H1 (cell line): ENCODE data around the gene SASH3.

ENCODE experiments used
- CHD2 ChIP-seq: IDR thresholded peaks from 2 replicates; pipeline ENCODE4 v1.6.1; 2012; ENCODE audit warnings: low read length, improper control_type of control experiment
- CTCF ChIP-seq, 3 experiments: IDR thresholded peaks; 1 replicate in 2 of 3; 2 replicates in 1 of 3; pipeline versions ENCODE4 v1.5.1 to v1.6.1; 2011; ENCODE audit warnings: low read length in 3 of 3, mild to moderate bottlenecking in 3 of 3, inconsistent platforms in 2 of 3, low read depth in 1 of 3, moderate library complexity in 1 of 3; ENCODE audit not compliant: insufficient read depth in 1 of 3; ENCODE audit errors: control extremely low read depth in 1 of 3
- EZH2 ChIP-seq: fragments of 200-600 bp; sonication (generic); IDR thresholded peaks from 2 replicates; pipeline ENCODE4 v1.7.1; 2012; ENCODE audit warnings: low read depth, mild to moderate bottlenecking, moderate library complexity, low read length, inconsistent platforms; ENCODE audit not compliant: severe bottlenecking
- JUND ChIP-seq: IDR thresholded peaks from 2 replicates; pipeline ENCODE4 v1.6.1; 2011; ENCODE audit warnings: mild to moderate bottlenecking, improper control_type of control experiment, low read length
- MAX ChIP-seq: IDR thresholded peaks from 2 replicates; pipeline ENCODE4 v1.6.1; 2012; ENCODE audit warnings: inconsistent platforms
- POLR2A ChIP-seq, 2 experiments: IDR thresholded peaks; 1 replicate in 1 of 2; 2 replicates in 1 of 2; pipeline ENCODE4 v1.6.1; 2011; ENCODE audit warnings: low read depth in 2 of 2, low read length in 2 of 2, mild to moderate bottlenecking in 2 of 2; ENCODE audit errors: control extremely low read depth in 1 of 2
- SP4 ChIP-seq: IDR thresholded peaks from 2 replicates; pipeline ENCODE4 v1.6.1; 2012; ENCODE audit warnings: low read length, inconsistent platforms

DNA sequence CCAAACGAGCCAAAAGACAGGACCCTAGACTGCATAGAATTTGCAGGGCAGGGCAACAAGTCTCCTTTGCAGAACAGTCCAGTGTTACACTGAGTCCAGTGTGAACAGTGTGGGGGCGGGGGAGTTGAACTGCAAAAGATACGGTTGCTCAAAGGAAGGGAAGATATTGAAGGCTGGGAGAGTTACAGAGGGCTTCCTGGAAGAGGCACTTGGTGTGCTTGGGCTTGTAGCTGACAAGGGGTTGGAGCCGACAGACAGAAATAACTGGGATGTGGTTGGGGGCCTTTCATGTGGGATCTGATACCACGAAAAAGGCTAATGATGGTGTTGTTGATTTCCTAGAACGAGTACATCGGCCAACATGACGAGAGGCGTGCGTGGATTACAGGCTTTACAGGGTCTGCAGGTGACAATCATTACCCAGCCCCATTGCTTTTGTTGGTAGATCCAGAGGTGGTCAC, 34.9 kb upstream of the SASH3 start:
- TF ChIP-seq CTCF (IDR thresholded peaks at IDR 0.05; ENCODE audit: control extremely low read depth in 1 of 3, insufficient read depth in 1 of 3, low read depth in 1 of 3, low read length in 3 of 3) (no peak), EZH2 (no peak), JUND (no peak), POLR2A (IDR thresholded peaks at IDR 0.05; ENCODE audit: control extremely low read depth in 1 of 2, low read depth in 2 of 2, low read length in 2 of 2) (no peak), MAX (no peak), SP4 (no peak), CHD2 (no peak)
